ENCODE data around the gene FAAP20.

FAAP20 gene

GRCh38 chr1:2155147-2155598 is 39.4 kb downstream of the FAAP20 start:
- Histone ChIP-seq H3K27me3 (ENCODE audit: insufficient read depth, low read length, poor library complexity) (peaks cover 3% of the 10 kb centered on the region), H3K9me3 (ENCODE audit: insufficient read depth, low read length, severe bottlenecking) (no peaks in the 10 kb centered on the region), H3K9ac (ENCODE audit: low read depth, low read length) (no peak overlapping the region), H3K4me3 (ENCODE audit: low read depth in 1 of 2, low read length in 2 of 2) (no peak overlapping the region), H3K36me3 (ENCODE audit: insufficient read depth, low read length) (no peaks in the 10 kb centered on the region), H3K27ac (ENCODE audit: low read length) (no peak overlapping the region), H4K20me1 (ENCODE audit: insufficient read depth, low read length) (peaks cover 8% of the 10 kb centered on the region; the same call in 1 of the 2 replicates), H3K79me2 (ENCODE audit: insufficient read depth, low read length) (no peaks in the 10 kb centered on the region), H3K4me1 (ENCODE audit: insufficient read depth, low read length) (no peaks in the 10 kb centered on the region), H3K4me2 (ENCODE audit: insufficient read depth, low read length) (no peak overlapping the region), H2AFZ (ENCODE audit: low read depth, low read length) (no peak overlapping the region)
- DNase-seq (no peak), ATAC-seq (ENCODE audit: insufficient read depth, low read depth) (no peak)
- TF ChIP-seq EZH2 (IDR thresholded peaks at IDR 0.05; ENCODE audit: borderline replicate concordance, low read depth, low read length, severe bottlenecking) = no peak

- peaks cover 7% of the 10 kb centered on the region for H3K27me3 ChIP-seq (ENCODE audit: insufficient read depth, low read length, poor library complexity)
- H4K20me1 ChIP-seq (ENCODE audit: insufficient read depth, low read length) = peaks cover 8% of the 10 kb centered on the region; the same call in 1 of the 2 replicates
- no peak overlapping the region for H3K4me3 ChIP-seq (ENCODE audit: low read depth in 1 of 2, low read length in 2 of 2)
- no peak overlapping the region for H3K4me2 ChIP-seq (ENCODE audit: insufficient read depth, low read length)
- TF ChIP-seq EZH2 (IDR thresholded peaks at IDR 0.05; ENCODE audit: borderline replicate concordance, low read depth, low read length, severe bottlenecking) (no peak), CTCF (IDR thresholded peaks at IDR 0.05; ENCODE audit: borderline replicate concordance, extremely low read depth, low read length, poor library complexity, severe bottlenecking) (no peak)
- H3K36me3 ChIP-seq (ENCODE audit: insufficient read depth, low read length) = no peaks in the 10 kb centered on the region
- ATAC-seq (ENCODE audit: insufficient read depth, low read depth) = no peak
- no peaks in the 10 kb centered on the region for H3K79me2 ChIP-seq (ENCODE audit: insufficient read depth, low read length)
- H3K27ac ChIP-seq (ENCODE audit: low read length) = no peak overlapping the region
- H3K9me3 ChIP-seq (ENCODE audit: insufficient read depth, low read length, severe bottlenecking) = no peaks in the 10 kb centered on the region
- H2AFZ ChIP-seq (ENCODE audit: low read depth, low read length) = no peak overlapping the region
- DNase-seq = no peak
- no peak overlapping the region for H3K9ac ChIP-seq (ENCODE audit: low read depth, low read length)
- no peaks in the 10 kb centered on the region for H3K4me1 ChIP-seq (ENCODE audit: insufficient read depth, low read length)
Measured at GRCh38 chr1:2154022-2154421, 40.5 kb downstream of the FAAP20 start.

GRCh38 chr1:2152954-2153353 is 41.6 kb downstream of the FAAP20 start:
- Histone ChIP-seq H3K9me3 (ENCODE audit: insufficient read depth, low read length, severe bottlenecking) (no peaks in the 10 kb centered on the region), H2AFZ (ENCODE audit: low read depth, low read length) (no peak overlapping the region), H3K27ac (ENCODE audit: low read length) (no peak overlapping the region), H3K9ac (ENCODE audit: low read depth, low read length) (no peak overlapping the region), H4K20me1 (ENCODE audit: insufficient read depth, low read length) (peaks cover 8% of the 10 kb centered on the region; the same call in 1 of the 2 replicates), H3K4me2 (ENCODE audit: insufficient read depth, low read length) (no peak overlapping the region), H3K27me3 (ENCODE audit: insufficient read depth, low read length, poor library complexity) (peaks cover 11% of the 10 kb centered on the region), H3K79me2 (ENCODE audit: insufficient read depth, low read length) (no peaks in the 10 kb centered on the region), H3K36me3 (ENCODE audit: insufficient read depth, low read length) (no peaks in the 10 kb centered on the region), H3K4me1 (ENCODE audit: insufficient read depth, low read length) (no peaks in the 10 kb centered on the region), H3K4me3 (ENCODE audit: low read depth in 1 of 2, low read length in 2 of 2) (no peak overlapping the region)
- DNase-seq (no peak), ATAC-seq (ENCODE audit: insufficient read depth, low read depth) (no peak)
- no peak for TF ChIP-seq EZH2 (IDR thresholded peaks at IDR 0.05; ENCODE audit: borderline replicate concordance, low read depth, low read length, severe bottlenecking)
- no peak for TF ChIP-seq CTCF (IDR thresholded peaks at IDR 0.05; ENCODE audit: borderline replicate concordance, extremely low read depth, low read length, poor library complexity, severe bottlenecking)

GRCh38 chr1:2151911-2152310 is 42.7 kb downstream of the FAAP20 start:
- H3K4me1 ChIP-seq (ENCODE audit: insufficient read depth, low read length) = no peaks in the 10 kb centered on the region
- no peaks in the 10 kb centered on the region for H3K9me3 ChIP-seq (ENCODE audit: insufficient read depth, low read length, severe bottlenecking)
- no peak overlapping the region for H2AFZ ChIP-seq (ENCODE audit: low read depth, low read length)
- H3K27ac ChIP-seq (ENCODE audit: low read length) = no peak overlapping the region
- H3K9ac ChIP-seq (ENCODE audit: low read depth, low read length) = no peak overlapping the region
- H3K4me3 ChIP-seq (ENCODE audit: low read depth in 1 of 2, low read length in 2 of 2) = no peak overlapping the region
- H3K36me3 ChIP-seq (ENCODE audit: insufficient read depth, low read length) = no peaks in the 10 kb centered on the region
- no peaks in the 10 kb centered on the region for H3K79me2 ChIP-seq (ENCODE audit: insufficient read depth, low read length)
- peaks cover 8% of the 10 kb centered on the region; the same call in 1 of the 2 replicates for H4K20me1 ChIP-seq (ENCODE audit: insufficient read depth, low read length)
- TF ChIP-seq CTCF (IDR thresholded peaks at IDR 0.05; ENCODE audit: borderline replicate concordance, extremely low read depth, low read length, poor library complexity, severe bottlenecking) = no peak
- ATAC-seq (ENCODE audit: insufficient read depth, low read depth) (no peak), DNase-seq (no peak)
- H3K27me3 ChIP-seq (ENCODE audit: insufficient read depth, low read length, poor library complexity) = peaks cover 11% of the 10 kb centered on the region
- no peak overlapping the region for H3K4me2 ChIP-seq (ENCODE audit: insufficient read depth, low read length)

Data from DND-41 (cell line).